HG02973 (cell line): ENCODE data around the gene MAST1.
"Not testable (repeated sequence)": the region's sequence is repeated elsewhere in the genome, so short reads cannot be mapped to it uniquely, and the experiment has no call there.

Source experiments
- ATAC-seq: cut with Tn5 transposase; IDR thresholded peaks from one replicate; pipeline ENCODE4 v1.9.1; 2021; ENCODE audit warnings: moderate library complexity; ENCODE audit not compliant: unreplicated experiment

Gene MAST1

DNA sequence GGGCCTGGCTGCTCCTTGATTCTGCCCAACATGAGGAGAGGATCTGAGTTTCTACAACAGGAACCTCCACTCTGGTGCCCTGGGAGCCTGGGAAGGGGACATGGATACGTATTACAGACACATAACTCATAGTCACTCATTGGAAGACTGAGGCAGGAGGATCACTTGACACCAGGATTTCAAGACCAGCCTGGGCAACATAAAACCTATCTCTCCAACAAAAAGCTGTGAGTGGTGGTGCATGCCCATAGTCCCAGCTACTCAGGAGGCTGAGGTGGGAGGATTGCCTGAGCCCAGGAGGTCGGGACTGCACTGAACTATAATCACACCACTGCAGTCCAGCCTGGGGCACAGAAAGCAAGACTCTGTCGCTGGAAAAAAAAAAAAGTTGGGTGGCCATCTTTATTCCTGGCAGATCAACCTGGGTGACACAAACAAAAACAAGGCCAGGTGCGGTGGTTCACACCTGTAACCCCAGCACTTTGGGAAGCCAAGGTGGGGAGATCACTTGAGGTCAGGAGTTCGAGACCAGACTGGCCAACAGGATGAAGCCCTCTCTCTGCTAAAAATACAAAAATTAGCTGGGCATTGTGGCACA lies 49.8 kb downstream of the MAST1 start:
- no peak for ATAC-seq

DNA sequence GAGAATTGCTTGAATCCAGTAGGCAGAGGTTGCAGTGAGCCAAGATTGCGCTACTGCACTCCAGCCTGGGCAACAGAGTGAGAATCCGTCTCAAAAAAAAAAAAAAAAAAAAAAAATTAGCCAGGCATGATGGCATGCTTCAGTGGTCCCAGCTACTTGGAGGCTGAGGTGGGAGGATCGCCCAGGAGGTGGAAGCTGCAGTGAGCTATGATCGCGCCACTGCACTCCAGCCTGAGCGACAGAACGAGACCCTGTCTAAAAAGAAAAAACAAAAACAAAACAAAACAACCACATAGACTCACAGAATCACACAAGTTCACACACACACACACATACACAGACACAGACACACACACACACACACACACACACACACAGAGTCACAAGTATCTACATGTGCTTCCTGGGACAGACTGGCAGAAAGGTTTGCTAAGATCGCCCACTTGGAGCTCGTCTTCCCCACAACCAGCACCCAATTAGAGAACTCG lies 52.0 kb downstream of the MAST1 start:
- ATAC-seq = not testable (repeated sequence)

DNA sequence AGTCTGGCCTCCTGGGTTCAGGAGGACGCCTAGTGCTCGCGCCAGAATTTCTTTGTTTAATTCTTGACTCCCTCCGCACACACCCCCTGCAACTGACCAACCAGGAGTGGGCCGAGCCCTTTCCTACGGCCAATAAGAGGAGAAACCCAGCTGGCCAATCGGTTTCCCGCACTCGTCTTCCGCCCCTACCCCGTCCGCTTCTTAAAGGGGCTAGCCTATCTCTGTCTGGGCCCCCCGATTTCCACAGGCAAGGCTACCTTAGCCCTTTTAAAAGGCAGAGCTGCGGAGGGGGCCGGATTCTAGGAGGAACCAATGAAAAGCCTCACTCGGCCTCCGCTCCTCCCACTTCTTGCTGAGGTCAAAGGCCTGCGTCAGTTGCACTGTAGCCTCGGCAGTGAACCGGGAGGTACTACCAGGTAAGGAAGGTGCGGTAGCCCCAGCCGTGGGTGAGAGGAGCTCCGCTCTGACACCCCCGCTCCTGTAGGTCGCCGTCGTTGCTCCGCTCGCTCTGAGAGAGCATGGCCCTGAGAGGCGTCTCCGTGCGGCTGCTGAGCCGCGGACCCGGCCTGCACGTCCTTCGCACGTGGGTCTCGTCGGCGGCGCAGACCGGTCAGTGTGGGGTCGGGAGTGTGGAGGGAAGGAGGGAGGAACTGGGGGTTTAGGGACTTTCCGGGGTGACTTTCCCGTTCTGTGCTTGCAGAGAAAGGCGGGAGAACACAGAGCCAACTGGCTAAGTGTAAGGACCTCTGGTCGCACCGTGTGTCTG lies 52.7 kb downstream of the MAST1 start, which contains the start of gene GCDH:
Gene GCDH, plus strand, starts transcription at position 374 of the 766 bp plus-strand sequence. Its CDS starts 145 bp downstream, at position 519.
- peak; percentile 78 for ATAC-seq

DNA sequence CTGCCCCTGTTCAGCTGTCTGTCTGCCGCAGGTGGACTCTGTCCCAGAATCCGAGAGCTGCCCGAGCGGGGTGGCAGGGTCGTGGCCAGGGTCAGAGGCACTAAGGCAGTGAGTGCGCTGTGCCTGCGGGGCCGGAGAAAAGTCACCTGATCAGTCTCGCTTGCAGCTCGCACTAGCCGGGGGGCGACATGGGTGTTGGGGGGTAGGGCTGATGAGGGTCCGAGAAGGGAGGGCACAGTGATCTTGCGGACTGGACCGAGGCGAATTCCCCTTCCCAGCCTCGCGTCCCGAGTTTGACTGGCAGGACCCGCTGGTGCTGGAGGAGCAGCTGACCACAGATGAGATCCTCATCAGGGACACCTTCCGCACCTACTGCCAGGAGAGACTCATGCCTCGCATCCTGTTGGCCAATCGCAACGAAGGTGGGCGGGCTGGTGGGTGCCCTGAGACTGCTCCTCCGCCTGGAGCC lies 53.3 kb downstream of the MAST1 start:
- ATAC-seq = no peak

DNA sequence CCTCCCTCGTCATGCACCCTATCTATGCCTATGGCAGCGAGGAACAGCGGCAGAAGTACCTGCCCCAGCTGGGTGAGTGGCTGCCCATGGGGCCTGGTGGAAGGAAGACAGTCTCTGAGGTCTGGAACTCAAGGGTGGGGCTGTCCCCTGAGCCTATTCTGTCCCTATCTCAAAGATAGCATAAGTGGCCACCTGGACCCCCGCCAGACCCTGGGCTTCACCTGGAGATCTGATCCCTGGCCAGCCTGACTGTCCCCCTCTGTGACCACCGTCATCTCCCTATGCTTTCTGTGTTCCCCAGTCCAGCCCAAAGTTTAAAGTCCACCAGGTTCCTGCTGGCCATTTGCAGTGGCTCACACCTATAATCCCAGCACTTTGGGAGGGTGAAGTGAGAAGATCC lies 55.3 kb downstream of the MAST1 start:
- ATAC-seq = no peak

DNA sequence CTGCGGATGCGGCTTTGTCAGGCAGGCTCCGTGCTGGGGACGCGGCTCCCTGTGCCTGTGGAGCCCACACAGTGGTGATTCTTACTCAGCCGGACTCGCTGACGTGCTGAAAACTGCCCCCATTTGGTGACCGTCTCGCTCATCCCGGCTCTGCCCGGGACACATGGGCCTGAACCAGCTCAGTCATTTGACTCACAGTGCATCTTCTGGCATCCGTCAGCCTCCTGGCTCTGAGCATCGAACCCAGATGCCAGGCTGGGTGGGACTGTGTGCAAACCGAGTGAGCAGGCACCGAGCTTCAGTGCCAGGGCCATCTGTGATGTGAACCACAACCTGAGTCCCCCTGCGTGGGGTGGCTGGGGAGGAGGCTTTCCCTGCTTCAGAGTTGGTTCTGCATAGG lies 58.1 kb downstream of the MAST1 start:
- ATAC-seq = no peak

DNA sequence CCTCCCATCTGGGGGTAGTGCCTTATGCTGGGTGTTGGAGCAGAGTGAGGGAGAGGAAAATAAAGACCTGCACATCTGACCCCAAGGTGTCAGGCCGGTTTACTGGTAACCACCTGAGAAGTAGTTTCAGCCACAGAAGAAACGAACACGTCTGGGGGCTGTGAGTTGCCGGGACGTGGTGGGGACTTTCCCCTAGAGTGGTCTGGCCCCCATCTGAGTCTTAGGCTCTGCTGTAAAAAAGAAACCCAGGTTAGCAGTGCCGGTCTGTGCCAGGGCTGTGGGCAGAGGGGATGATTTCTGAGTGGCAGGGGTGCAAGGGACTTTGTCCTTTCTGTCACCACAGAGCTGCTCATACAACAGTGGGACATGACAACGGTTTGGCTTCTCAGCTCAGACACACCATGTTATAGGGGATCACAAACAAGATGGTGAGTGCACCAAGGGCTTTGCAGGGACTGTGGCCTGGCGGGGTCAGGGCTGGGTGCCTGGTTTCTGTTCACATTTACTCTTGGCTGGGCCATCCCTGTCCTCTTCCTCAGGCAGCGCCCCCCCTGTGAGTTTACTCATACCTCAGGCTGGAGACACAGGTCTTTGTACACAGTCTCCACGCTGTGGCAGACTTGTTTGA lies 61.7 kb downstream of the MAST1 start:
- peak; percentile 68 for ATAC-seq

DNA sequence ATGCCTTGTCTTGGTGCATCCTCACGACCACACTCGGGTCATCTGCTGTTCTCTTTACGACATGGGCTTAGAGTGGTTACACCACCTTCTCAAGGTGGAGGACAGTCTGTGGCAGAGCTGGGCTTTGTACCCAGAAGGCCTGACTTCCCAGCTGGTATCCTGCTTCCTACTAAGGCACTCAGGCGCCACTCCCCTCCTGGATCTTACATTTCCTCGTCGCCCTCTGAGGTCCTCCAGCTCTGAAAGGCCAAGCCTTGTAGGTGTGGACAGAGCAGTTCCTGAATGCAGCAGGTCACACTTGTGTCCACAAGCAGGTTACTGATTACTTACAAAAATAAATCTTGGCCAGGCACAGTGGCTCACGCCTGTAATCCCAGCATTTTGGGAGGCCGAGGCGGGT lies 68.9 kb downstream of the MAST1 start:
- ATAC-seq = no peak

DNA sequence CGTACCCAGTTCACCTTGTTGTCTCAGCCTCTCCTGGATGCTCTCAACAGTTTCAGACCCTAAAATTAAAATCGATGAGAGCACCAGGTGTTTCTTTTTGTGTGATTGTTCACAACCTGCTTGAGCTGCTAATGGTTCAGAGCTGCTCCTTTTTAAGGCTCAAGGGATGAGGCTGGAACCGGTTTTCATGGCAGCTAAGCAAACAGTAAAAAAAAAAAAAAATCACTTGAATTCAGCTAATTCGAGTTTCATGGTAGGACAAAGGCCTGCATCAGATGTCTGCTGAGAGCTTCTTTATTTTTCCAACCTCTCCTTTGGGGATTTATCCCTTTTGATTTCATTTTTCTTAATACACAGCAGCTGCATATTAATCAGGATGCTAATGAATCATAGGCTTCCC lies 74.3 kb downstream of the MAST1 start:
- ATAC-seq = no peak

DNA sequence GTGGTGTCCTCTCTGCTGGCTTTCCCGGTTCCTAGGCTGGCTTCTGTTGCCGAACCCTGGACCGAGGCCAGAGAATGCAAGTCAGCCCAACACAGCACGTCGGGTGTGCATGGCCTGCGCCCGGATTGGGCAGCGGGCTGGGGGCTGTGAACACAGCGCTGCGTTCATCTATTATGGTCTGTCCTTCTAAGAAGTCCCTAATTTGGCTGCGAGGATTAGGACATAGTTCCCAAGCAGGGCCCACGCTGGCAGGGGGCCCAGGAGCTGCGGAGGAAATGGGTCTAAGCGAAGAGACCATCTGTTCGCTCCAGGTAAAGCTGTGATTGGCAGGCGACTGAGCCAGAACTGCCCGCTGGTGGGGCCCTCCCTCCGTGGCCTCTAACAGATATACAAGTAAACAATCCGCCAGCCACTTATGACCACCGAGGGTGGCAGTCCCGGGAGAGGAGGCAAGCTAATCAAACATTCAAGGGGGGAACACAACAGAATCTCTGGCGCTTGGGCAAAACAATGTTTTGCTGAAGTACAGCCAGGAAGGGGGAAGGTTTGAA lies 74.8 kb downstream of the MAST1 start:
- no peak for ATAC-seq

DNA sequence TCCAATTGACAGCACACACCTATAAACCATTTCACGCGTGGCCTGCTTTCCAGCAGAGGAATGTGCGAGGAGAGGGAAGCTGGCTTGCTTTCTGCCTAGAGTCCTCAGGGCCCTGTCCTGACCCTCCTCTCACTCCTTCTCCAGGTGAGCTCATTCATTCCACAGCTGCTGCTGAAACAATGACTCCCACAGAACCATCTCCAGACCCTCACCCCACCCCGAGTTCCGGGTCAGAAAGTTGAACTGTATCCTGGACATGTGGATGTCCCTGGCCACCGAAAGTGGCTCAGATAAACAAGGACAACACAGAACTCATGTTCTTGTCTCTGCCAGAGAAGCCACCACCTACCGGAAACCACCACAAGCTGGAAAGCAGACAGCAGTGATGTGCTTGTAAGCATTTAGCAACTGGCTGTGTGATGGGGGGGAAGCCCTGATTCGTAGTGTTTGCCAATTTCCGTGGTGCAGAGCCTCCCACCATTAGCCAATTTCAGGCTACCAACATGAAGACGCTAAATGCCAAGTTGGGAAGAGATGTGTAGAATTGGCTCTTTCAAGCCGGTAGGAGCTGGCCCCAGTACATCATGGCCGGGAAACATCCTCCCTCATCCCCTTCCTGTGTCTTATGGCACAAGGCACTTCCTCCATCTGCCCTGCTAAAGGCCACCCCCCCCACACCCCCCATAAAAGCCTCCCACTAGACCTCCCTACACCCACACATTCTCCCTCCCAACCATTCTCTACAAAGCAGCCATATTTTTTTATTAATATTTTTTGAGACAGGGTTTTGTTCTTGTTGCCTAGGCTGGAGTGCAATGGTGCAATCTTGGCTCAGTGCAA lies 75.8 kb downstream of the MAST1 start:
- ATAC-seq = no peak

DNA sequence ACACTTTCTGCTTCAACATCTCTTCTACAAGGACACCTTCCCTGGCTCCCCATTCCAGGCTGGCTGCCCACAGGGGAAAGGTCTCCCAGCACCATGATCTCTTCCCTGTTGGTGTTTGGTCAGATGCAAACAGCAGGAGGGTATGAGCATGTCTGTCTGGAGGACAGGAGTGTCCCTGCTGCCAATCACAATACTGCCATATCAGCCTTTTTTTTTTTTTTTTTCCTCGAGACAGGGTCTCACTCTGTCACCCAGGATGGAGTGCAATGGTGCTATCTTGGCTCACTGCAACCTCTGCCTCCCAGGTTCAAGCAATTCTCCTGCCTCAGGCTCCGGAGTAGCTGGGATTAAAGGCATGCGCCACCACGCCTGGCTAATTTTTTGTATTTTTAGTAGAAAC lies 77.5 kb downstream of the MAST1 start:
- ATAC-seq = not testable (repeated sequence)

DNA sequence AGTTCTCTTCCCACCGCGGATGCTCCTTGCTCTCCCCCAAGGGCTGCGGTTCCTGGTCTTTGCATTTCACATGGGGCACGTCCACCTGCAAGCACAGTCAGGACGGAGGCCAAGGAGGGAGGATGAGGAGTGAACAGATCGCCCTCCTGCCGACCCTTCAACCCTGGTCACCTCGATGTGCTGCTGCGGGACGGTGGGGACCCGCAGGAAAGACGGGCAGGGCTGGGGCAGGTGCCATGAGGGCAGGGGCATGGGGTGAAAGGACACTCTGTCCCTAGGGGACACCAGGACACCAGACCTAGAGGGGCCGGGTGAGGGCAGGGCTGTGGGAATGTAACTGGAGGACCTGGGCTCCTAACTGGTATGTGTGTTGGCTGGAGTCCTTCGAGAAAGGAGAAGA lies 79.9 kb downstream of the MAST1 start:
- ATAC-seq = no peak

DNA sequence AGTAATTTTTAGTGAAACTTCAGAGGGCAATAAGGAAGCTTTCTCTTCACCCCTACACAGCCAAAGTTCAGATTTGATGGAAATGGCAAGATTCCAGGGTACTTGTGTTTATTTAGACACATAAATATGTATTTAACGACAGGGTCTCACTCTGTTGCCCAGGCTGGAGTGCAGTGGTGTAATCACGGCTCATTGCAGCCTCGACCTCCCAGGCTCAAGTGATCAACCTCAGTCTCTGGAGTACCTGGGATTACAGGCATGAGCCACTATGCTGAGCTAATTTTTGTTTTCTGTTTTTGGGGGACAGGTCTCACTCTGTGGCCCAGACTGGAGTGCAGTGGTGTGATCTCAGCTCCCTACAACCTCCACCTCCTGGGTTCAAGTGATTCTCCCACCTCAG lies 82.7 kb downstream of the MAST1 start:
- ATAC-seq = no peak

DNA sequence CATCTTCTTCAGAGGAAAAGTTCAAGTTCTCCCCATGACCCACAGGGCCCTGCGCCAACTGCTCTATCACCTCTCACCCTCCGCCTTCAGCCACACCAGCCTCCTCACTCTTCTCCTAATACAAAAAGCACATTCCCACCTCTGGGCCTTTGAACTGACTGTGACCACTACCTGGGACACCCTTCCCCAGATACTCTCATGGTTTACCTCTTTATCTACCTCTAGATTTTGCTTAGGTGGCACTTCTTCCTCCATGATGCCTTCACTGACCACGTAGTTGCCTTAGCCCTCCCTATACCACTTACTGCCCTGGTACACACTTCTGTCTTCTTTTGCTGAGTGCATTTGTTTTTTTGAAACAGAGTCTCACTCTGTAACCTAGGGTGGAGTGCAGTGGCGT lies 84.6 kb downstream of the MAST1 start:
- ATAC-seq = no peak
